Tibial nerve (tissue), 4 donors: ENCODE results near the gene ADAMTSL1. TPM values are rescaled to one million over a fixed set of nuclear protein-coding genes. Genes with fewer than 3 reads are reported as not detected.

ENCODE experiments used
- DNase-seq, 2 donors: peaks; one replicate each; pipeline ENCODE4 v3.0.0-alpha.2; 2019; ENCODE audit warnings: low spot score in 2 of 2
- H3K27ac ChIP-seq, 4 donors: fragments of 200-600 bp; sonication (generic) in 3 of 4; one replicate each; pipeline ENCODE4 v1.5.1; 2017 to 2019; ENCODE audit warnings: mild to moderate bottlenecking in 1 of 4
- H3K27me3 ChIP-seq, 2 donors: fragments of 200-600 bp; sonication (generic) in 1 of 2; one replicate each; pipeline versions ENCODE4 v1.5.1 to v1.6.0; 2017 to 2019
- H3K36me3 ChIP-seq, 3 donors: fragments of 200-600 bp; sonication (generic); one replicate each; pipeline ENCODE4 v1.5.1; 2018 to 2019
- H3K4me1 ChIP-seq, 4 donors: fragments of 200-600 bp; sonication (generic) in 3 of 4; one replicate each; pipeline ENCODE4 v1.5.1; 2017 to 2019
- H3K4me3 ChIP-seq, 4 donors: fragments of 200-600 bp; sonication (generic) in 3 of 4; one replicate each; pipeline ENCODE4 v1.5.1; 2017 to 2019; ENCODE audit warnings: mild to moderate bottlenecking in 1 of 4, moderate library complexity in 1 of 4
- H3K9me3 ChIP-seq, 4 donors: fragments of 200-600 bp; sonication (generic) in 3 of 4; one replicate each; pipeline ENCODE4 v1.5.1; 2017 to 2019
- EP300 ChIP-seq, 2 donors: sonication (generic); formaldehyde crosslinking; IDR thresholded peaks; one replicate each; pipeline ENCODE4 v1.6.1; 2017; ENCODE audit warnings: antibody characterized with exemption in 2 of 2, mild to moderate bottlenecking in 1 of 2
- POLR2A ChIP-seq, 2 donors: fragments of 450-650 bp; IDR thresholded peaks; one replicate each; pipeline ENCODE4 v1.6.1; 2017; ENCODE audit warnings: antibody characterized with exemption in 2 of 2, mild to moderate bottlenecking in 2 of 2, moderate library complexity in 2 of 2
- WGBS, 2 donors: methylation state at CpG; one replicate each; pipeline ENCODE4 v1.1.5; 2018; 5-methylcytosine and 5-hydroxymethylcytosine counted together
- total RNA-seq, 4 donors: library from RNA; depleted of rRNA; stranded (reverse); fragments of >200 nt; gene quantifications; one replicate each; pipeline ENCODE4 v1.1.0, GENCODE V29; 2016
- TF ChIP-seq, protein P1 (sequence below), 5 experiments: fragments of 200-600 bp in 3 of 5; fragments of 450-650 bp in 2 of 5; sonication (generic) in 3 of 5; IDR thresholded peaks; one replicate each; pipeline ENCODE4 v1.5.1; 2016 to 2019; ENCODE audit warnings: antibody characterized with exemption in 5 of 5, mild to moderate bottlenecking in 3 of 5, moderate library complexity in 2 of 5

Gene ADAMTSL1
- total RNA-seq, 4 donors from 2014 or later = 11.9 to 27.1 (median 21.3) TPM

DNA sequence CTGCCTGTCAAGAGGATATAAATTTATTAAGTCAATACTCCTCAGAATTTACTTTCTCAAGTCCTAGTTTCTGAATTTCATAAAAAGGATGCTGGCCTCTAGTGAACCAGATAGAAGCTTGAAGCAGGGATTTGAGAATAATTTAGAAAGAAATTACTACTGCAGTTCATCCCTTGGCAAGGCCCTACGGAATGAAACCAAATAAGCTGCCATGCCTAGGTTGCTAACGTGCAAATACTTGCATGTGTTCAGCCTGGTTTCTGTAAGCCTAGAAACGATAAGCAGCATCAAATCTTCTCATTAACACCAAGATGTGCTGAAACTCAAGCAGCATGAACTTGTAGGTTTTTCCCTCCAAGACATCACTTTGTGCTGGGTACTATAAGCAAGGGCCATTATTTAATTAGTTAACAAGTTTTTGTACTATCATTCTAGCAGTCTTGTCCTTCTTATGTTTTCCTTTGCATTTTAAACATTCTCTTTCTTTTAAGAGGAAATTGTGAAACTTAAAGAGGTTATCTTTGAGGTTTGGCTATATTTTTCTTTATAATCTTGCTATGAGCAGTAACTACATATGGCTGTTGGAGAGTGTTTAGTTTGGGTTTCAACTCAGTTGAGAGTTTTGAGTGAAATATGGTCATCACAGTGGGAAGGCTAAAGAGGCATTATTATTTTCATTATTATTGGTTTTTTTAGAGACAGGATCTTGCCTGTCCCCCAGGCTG, 71.8 kb downstream of the ADAMTSL1 start:
- Histone ChIP-seq H3K4me3 (no peak overlapping the region), H3K27ac (no peak overlapping the region), H3K4me1 (peaks cover 0 to 12% (median 0%) of the 10 kb centered on the region in 4 donors), H3K9me3 (no peaks in the 10 kb centered on the region), H3K27me3 (no peaks in the 10 kb centered on the region), H3K36me3 (no peaks in the 10 kb centered on the region)
- WGBS, 2 donors = 77 to 88% methylated on average over 3 of the region's 3 CpGs
- no peak for DNase-seq
- TF ChIP-seq, protein P1, sequence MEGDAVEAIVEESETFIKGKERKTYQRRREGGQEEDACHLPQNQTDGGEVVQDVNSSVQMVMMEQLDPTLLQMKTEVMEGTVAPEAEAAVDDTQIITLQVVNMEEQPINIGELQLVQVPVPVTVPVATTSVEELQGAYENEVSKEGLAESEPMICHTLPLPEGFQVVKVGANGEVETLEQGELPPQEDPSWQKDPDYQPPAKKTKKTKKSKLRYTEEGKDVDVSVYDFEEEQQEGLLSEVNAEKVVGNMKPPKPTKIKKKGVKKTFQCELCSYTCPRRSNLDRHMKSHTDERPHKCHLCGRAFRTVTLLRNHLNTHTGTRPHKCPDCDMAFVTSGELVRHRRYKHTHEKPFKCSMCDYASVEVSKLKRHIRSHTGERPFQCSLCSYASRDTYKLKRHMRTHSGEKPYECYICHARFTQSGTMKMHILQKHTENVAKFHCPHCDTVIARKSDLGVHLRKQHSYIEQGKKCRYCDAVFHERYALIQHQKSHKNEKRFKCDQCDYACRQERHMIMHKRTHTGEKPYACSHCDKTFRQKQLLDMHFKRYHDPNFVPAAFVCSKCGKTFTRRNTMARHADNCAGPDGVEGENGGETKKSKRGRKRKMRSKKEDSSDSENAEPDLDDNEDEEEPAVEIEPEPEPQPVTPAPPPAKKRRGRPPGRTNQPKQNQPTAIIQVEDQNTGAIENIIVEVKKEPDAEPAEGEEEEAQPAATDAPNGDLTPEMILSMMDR (IDR thresholded peaks at IDR 0.05) = no peak
- TF ChIP-seq EP300 (IDR thresholded peaks at IDR 0.05) (no peak), POLR2A (IDR thresholded peaks at IDR 0.05) (no peak)

DNA sequence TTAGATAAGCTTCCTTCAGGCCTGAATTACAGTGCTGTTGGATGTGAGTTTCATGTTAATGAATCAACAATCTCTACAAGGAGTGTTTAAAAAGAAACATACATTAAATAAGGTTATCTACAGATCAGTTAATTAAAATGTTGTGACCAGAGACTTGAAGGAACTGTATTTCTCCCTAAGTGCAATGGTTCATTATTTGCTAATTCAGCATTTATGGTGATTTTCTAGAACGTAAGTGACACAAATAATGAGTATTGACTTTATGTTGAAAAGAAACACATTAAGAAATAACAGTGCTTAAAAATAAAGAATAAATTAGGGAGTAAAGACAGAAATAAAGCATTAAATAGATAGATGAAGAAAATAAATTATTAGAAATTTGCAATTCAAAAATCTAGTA, 74.5 kb downstream of the ADAMTSL1 start:
- Histone ChIP-seq H3K27me3 (no peaks in the 10 kb centered on the region), H3K9me3 (no peaks in the 10 kb centered on the region), H3K4me3 (no peak overlapping the region), H3K27ac (no peak overlapping the region), H3K36me3 (no peaks in the 10 kb centered on the region), H3K4me1 (peaks cover 0 to 7% (median 0%) of the 10 kb centered on the region in 4 donors)
- TF ChIP-seq EP300 (IDR thresholded peaks at IDR 0.05) (no peak), POLR2A (IDR thresholded peaks at IDR 0.05) (no peak)
- TF ChIP-seq, protein P1 (IDR thresholded peaks at IDR 0.05) = no peak
- no peak for DNase-seq
- WGBS, 2 donors = 96 to 100% methylated on average over 1 of the region's 1 CpG

DNA sequence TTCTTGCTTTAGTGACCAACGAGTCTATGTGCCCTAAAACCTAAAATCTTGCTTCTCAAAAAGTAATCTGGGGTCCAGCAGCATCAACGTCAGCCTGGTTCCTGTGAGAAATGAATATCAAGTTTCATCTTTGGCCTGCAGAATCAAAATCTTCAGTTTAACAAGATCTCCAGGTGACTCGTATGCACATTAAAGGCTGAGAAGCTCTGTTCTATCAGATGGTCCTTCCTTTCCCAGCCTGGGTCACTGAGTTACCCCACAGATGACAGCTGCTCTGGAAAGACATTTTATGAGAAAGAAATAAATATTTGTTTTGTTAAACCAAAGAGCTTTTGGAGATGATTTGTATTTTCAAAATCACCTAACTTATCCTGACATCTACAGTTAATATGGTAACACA, 75.8 kb downstream of the ADAMTSL1 start:
- Histone ChIP-seq H3K4me3 (no peak overlapping the region), H3K36me3 (no peaks in the 10 kb centered on the region), H3K9me3 (no peaks in the 10 kb centered on the region), H3K4me1 (no peaks in the 10 kb centered on the region), H3K27me3 (no peaks in the 10 kb centered on the region), H3K27ac (no peak overlapping the region)
- DNase-seq = no peak
- 74 to 76% methylated on average over 3 of the region's 3 CpGs for WGBS, 2 donors
- TF ChIP-seq, protein P1 (IDR thresholded peaks at IDR 0.05) = no peak
- no peak for TF ChIP-seq POLR2A (IDR thresholded peaks at IDR 0.05)
- TF ChIP-seq EP300 (IDR thresholded peaks at IDR 0.05) = no peak

DNA sequence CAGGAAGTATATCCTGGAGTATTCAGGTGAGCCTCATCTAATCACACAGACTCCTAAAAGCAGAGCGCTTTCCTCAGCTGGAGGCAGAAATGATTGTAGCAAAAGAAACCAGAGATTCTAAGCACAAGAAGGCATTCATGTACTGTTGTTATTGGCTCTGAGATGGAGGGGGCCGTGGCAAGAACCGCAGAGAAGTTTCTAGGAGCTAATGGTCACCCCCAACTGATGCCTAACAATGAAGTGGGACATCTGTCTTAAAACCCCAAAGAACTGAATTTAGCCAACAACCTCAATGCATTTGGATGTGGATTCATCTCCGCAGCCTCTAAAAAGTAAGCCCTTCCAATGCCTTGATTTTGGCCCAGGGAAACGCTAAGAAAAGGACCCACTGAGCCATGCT, 76.3 kb downstream of the ADAMTSL1 start:
- H3K27me3 ChIP-seq = no peaks in the 10 kb centered on the region
- TF ChIP-seq, protein P1 (IDR thresholded peaks at IDR 0.05) = no peak
- TF ChIP-seq EP300 (IDR thresholded peaks at IDR 0.05) = no peak
- TF ChIP-seq POLR2A (IDR thresholded peaks at IDR 0.05) = no peak
- 92 to 93% methylated on average over 5 of the region's 5 CpGs for WGBS, 2 donors
- H3K4me1 ChIP-seq = peaks cover 0 to 2% (median 0%) of the 10 kb centered on the region in 4 donors
- DNase-seq = no peak
- H3K36me3 ChIP-seq = no peaks in the 10 kb centered on the region
- H3K27ac ChIP-seq = no peak overlapping the region
- no peak overlapping the region for H3K4me3 ChIP-seq
- no peaks in the 10 kb centered on the region for H3K9me3 ChIP-seq

DNA sequence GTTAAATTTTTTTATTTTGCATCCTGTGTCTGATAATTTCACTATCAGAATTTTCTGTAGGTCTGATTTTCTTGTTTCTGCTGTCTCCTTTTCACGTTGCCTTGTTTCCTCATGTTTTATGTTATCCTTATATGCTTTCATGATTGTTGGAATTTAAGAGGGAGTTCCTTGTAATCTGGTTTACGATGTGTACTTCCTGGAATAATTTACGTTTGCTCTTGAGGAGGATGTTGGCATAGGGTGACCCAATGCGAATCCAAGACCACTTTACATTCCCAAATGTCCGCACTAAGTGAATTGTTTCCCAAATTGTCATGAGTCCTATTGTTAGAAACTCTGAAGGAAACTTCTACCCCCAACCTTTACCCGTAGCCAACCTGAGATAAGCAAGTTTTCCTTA, 80.3 kb downstream of the ADAMTSL1 start:
- no peaks in the 10 kb centered on the region for H3K27me3 ChIP-seq
- H3K27ac ChIP-seq = no peak overlapping the region
- no peak overlapping the region for H3K4me3 ChIP-seq
- H3K4me1 ChIP-seq = peaks cover 0 to 5% (median 0%) of the 10 kb centered on the region in 4 donors
- TF ChIP-seq, protein P1 (IDR thresholded peaks at IDR 0.05) = no peak
- TF ChIP-seq POLR2A (IDR thresholded peaks at IDR 0.05) = no peak
- no peak for TF ChIP-seq EP300 (IDR thresholded peaks at IDR 0.05)
- peaks cover 0 to 7% (median under 1%) of the 10 kb centered on the region in 4 donors for H3K9me3 ChIP-seq
- H3K36me3 ChIP-seq = no peaks in the 10 kb centered on the region
- no peak for DNase-seq
- WGBS, 2 donors = 89 to 90% methylated on average over 6 of the region's 6 CpGs
